NT2/D1 (cell line): ENCODE data around the gene PARN.

Source experiments
- YY1 ChIP-seq: IDR thresholded peaks from 2 replicates; pipeline ENCODE4 v1.6.1; 2011; ENCODE audit not compliant: insufficient read length, insufficient read depth
- ZNF274 ChIP-seq: IDR thresholded peaks from 2 replicates; pipeline ENCODE4 v1.6.1; 2011; ENCODE audit warnings: mild to moderate bottlenecking, low read depth, low read length

GRCh38 chr16:14553447-14553846, 76.6 kb downstream of the PARN start:
- TF ChIP-seq ZNF274: no peak
- no peak for TF ChIP-seq YY1
